ENCODE results near the gene SAMD8. TPM values are rescaled to one million over a fixed set of nuclear protein-coding genes. Genes with fewer than 3 reads are reported as not detected.
A peak's percentile ranks its signal among the peaks of the same experiment; 100 is the strongest.

The SAMD8 gene
- total and polyA plus RNA-seq, 2 experiments from 2014 or later: 10.7 to 29.2 TPM

DNA sequence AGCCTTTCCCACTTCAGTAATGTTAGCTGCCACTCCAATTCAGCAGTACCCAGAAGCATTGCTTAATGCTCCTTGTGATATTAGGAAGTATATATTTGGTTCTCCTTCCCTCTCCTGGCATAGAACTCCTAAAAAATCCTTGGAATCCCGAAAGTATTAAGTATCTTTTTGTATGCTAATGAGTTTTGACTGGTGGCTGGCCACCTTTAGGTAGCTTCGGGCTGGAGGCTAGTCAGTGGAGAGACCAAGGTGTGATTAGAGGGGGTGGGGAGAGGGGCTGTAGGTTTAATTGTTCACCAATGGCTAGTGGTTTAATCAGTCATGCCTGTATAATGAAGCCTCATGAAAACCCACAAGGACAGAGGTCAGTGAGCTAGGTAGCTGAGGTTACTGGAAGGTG, 112.1 kb downstream of the SAMD8 start:
- H3K4me2 ChIP-seq: no peak overlapping the region

DNA sequence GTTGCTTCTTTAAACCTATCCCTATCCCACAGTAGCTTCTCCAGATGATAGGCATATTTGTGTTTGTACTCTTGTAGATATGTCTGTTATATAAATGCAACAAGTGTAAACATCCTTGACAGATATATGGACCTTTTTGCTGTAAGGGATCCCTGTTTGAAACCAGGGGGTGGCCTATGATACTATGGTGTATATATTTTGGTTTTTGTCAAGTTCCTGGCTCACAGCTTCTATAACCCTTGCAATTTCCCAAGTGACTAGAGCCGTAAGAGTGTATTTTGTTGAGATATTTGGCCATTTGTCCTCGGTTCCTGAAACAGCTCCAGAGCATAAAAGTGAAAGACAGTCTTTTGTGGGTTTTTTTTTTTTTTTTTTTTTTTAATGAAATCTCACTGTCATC, 114.6 kb downstream of the SAMD8 start:
- Histone ChIP-seq H3K27ac (peak overlapping the region; percentile 85), H3K27me3 (no peaks in the 10 kb centered on the region), H4K20me1 (ENCODE audit: insufficient read depth, poor library complexity, severe bottlenecking) (peaks cover 37% of the 10 kb centered on the region), H3K9me3 (ENCODE audit: low read depth) (no peaks in the 10 kb centered on the region), H3K79me2 (peaks cover 79% of the 10 kb centered on the region), H2AFZ (no peak overlapping the region), H3K9me2 (replicated peaks; ENCODE audit: insufficient read depth) (no peaks in the 10 kb centered on the region), H3K4me3 (no peak overlapping the region), H3K36me3 (replicated peaks; ENCODE audit: insufficient read depth, low read depth) (no peaks in the 10 kb centered on the region), H3K4me2 (peak overlapping the region; percentile 62), H3K4me1 (ENCODE audit: insufficient read depth) (peaks cover 59% of the 10 kb centered on the region)
- TF ChIP-seq EZH2phosphoT487 (IDR thresholded peaks at IDR 0.05; ENCODE audit: low read depth, severe bottlenecking, unreplicated experiment): no peak
- TF ChIP-seq EZH2 (IDR thresholded peaks at IDR 0.05; ENCODE audit: borderline replicate concordance): no peak
- TF ChIP-seq, protein P1, sequence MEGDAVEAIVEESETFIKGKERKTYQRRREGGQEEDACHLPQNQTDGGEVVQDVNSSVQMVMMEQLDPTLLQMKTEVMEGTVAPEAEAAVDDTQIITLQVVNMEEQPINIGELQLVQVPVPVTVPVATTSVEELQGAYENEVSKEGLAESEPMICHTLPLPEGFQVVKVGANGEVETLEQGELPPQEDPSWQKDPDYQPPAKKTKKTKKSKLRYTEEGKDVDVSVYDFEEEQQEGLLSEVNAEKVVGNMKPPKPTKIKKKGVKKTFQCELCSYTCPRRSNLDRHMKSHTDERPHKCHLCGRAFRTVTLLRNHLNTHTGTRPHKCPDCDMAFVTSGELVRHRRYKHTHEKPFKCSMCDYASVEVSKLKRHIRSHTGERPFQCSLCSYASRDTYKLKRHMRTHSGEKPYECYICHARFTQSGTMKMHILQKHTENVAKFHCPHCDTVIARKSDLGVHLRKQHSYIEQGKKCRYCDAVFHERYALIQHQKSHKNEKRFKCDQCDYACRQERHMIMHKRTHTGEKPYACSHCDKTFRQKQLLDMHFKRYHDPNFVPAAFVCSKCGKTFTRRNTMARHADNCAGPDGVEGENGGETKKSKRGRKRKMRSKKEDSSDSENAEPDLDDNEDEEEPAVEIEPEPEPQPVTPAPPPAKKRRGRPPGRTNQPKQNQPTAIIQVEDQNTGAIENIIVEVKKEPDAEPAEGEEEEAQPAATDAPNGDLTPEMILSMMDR (IDR thresholded peaks at IDR 0.05; ENCODE audit: poor library complexity): no peak
- 70% methylated on average over 2 of the region's 2 CpGs for WGBS (ENCODE audit: low lambda C conversion rate, missing lambda C conversion rate)
- no peak for DNase-seq (ENCODE audit: low spot score)

More for the DNA sequence above, 112.1 kb downstream of the SAMD8 start:
- no peaks in the 10 kb centered on the region for H3K9me3 ChIP-seq (ENCODE audit: low read depth)
- H2AFZ ChIP-seq: no peak overlapping the region
- 62% methylated on average over 2 of the region's 2 CpGs for WGBS (ENCODE audit: low lambda C conversion rate, missing lambda C conversion rate)
- peak overlapping the region; percentile 85 for H3K27ac ChIP-seq
- peaks cover 41% of the 10 kb centered on the region for H4K20me1 ChIP-seq (ENCODE audit: insufficient read depth, poor library complexity, severe bottlenecking)
- peaks cover 51% of the 10 kb centered on the region for H3K4me1 ChIP-seq (ENCODE audit: insufficient read depth)
- no peak for DNase-seq (ENCODE audit: low spot score)
- H3K79me2 ChIP-seq: peaks cover 87% of the 10 kb centered on the region
- H3K4me3 ChIP-seq: no peak overlapping the region
- H3K36me3 ChIP-seq (replicated peaks; ENCODE audit: insufficient read depth, low read depth): no peaks in the 10 kb centered on the region
- no peak for TF ChIP-seq EZH2phosphoT487 (IDR thresholded peaks at IDR 0.05; ENCODE audit: low read depth, severe bottlenecking, unreplicated experiment)
- no peak for TF ChIP-seq EZH2 (IDR thresholded peaks at IDR 0.05; ENCODE audit: borderline replicate concordance)
- TF ChIP-seq, protein P1 (IDR thresholded peaks at IDR 0.05; ENCODE audit: poor library complexity): no peak
- H3K27me3 ChIP-seq: no peaks in the 10 kb centered on the region
- no peaks in the 10 kb centered on the region for H3K9me2 ChIP-seq (replicated peaks; ENCODE audit: insufficient read depth)

DNA sequence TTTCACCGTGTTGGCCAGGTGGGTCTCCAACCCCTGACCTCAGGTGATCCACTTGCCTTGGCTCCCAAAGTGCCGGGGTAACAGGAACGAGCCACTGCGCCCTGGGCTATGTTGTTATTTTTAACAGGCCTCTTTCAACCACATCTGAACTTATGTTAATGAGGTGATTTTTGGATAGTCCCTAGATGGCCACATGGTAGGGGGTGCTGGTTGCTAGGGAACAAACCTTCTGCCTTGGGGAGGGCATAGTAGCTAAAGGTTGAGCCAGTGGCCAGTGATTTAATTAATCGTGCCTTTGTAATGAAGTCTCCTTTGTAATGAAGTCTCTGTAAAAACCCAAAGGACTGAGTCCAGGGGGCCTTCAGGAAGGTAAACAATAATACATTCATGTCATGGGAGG, 115.2 kb downstream of the SAMD8 start:
- H2AFZ ChIP-seq: no peak overlapping the region
- no peak overlapping the region for H3K4me3 ChIP-seq
- H3K79me2 ChIP-seq: peaks cover 73% of the 10 kb centered on the region
- H3K4me2 ChIP-seq: no peak overlapping the region
- peak overlapping the region; percentile 85 for H3K27ac ChIP-seq
- H3K36me3 ChIP-seq (replicated peaks; ENCODE audit: insufficient read depth, low read depth): no peaks in the 10 kb centered on the region
- H3K4me1 ChIP-seq (ENCODE audit: insufficient read depth): peaks cover 59% of the 10 kb centered on the region
- no peaks in the 10 kb centered on the region for H3K9me3 ChIP-seq (ENCODE audit: low read depth)
- 85% methylated on average over 5 of the region's 5 CpGs for WGBS (ENCODE audit: low lambda C conversion rate, missing lambda C conversion rate)
- no peak for TF ChIP-seq EZH2 (IDR thresholded peaks at IDR 0.05; ENCODE audit: borderline replicate concordance)
- no peaks in the 10 kb centered on the region for H3K27me3 ChIP-seq
- no peaks in the 10 kb centered on the region for H3K9me2 ChIP-seq (replicated peaks; ENCODE audit: insufficient read depth)
- H4K20me1 ChIP-seq (ENCODE audit: insufficient read depth, poor library complexity, severe bottlenecking): peaks cover 37% of the 10 kb centered on the region
- no peak for DNase-seq (ENCODE audit: low spot score)

DNA sequence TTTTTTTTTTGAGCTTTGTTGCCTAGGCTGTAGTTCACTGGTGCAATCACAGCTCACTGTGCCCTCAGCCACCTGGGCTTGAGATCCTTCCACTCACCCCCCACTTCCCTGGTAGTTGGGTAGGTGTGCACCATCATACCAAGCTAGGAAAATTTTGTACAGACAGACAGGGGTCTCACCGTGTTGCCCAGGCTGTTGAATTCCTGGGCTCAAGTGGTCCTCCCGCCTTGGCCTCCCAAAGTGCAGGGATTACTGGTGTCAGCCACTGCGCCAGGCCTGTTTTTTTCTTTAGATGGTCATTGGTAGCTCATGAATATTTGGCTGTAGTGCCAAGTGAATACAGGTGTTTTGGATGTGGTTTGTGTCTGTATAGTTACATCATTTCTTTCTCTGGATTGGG, 116.8 kb downstream of the SAMD8 start:
- WGBS (ENCODE audit: low lambda C conversion rate, missing lambda C conversion rate): 92% methylated on average over 3 of the region's 3 CpGs
- Histone ChIP-seq H3K4me1 (ENCODE audit: insufficient read depth) (peaks cover 53% of the 10 kb centered on the region), H3K79me2 (peaks cover 58% of the 10 kb centered on the region), H3K27ac (peak overlapping the region; percentile 29), H3K27me3 (no peaks in the 10 kb centered on the region), H4K20me1 (ENCODE audit: insufficient read depth, poor library complexity, severe bottlenecking) (peaks cover 37% of the 10 kb centered on the region), H2AFZ (no peak overlapping the region), H3K4me3 (no peak overlapping the region), H3K4me2 (no peak overlapping the region), H3K9me2 (replicated peaks; ENCODE audit: insufficient read depth) (no peaks in the 10 kb centered on the region), H3K9me3 (ENCODE audit: low read depth) (no peaks in the 10 kb centered on the region), H3K36me3 (replicated peaks; ENCODE audit: insufficient read depth, low read depth) (no peaks in the 10 kb centered on the region)
- DNase-seq (ENCODE audit: low spot score): no peak
- TF ChIP-seq EZH2 (IDR thresholded peaks at IDR 0.05; ENCODE audit: borderline replicate concordance): no peak
- TF ChIP-seq, protein P1 (IDR thresholded peaks at IDR 0.05; ENCODE audit: poor library complexity): no peak
- TF ChIP-seq EZH2phosphoT487 (IDR thresholded peaks at IDR 0.05; ENCODE audit: low read depth, severe bottlenecking, unreplicated experiment): no peak
